DMS153 treated with DMSO at 0.1 percent for 48 hours (cell line): ENCODE data around the gene TMEM63C.

Experiments used
- DNase-seq: peaks from one replicate; lab custom pipeline; 2025; ENCODE audit not compliant: unreplicated experiment; lab: John Stamatoyannopoulos, UW

TMEM63C gene

DNA sequence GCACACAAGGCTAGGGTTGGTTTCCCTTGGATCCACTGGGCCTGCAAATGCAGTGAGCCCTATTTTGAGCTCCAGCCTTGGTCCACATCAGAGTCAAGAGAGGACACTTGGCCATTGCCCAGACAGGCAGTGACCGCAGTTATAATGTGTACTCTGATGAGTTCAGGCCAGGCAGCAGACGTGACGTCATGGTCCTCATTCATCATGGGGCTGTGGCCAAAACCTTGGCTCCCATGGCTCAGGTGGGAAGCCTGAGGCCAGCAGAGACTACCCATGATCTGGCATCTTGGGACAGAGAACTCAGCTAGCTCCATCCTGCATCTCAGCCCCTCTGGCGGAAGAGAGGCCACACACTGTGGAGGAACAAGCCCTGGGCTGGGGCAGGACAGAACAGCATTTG lies 16.4 kb downstream of the TMEM63C start:
- no peak for DNase-seq

DNA sequence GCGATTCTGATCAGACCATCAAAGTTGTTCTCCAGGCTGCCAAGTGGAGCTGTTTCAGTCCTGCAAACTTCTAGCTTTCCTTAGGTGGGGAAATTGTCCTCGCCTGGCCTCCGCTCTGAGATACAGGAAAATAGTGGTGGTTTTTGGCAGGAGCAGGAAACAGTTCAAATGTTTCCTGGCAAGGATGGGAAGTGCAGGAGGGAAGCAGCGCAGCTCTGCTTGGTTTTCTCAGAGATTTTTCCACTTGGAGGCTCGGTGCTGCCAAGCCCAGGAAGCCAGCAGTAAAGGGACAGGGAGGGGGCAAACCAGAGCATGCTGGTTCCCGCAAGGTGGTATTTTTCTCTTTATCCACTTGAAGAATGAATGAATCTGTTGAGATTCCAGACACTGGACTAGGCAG lies 17.0 kb downstream of the TMEM63C start:
- no peak for DNase-seq

DNA sequence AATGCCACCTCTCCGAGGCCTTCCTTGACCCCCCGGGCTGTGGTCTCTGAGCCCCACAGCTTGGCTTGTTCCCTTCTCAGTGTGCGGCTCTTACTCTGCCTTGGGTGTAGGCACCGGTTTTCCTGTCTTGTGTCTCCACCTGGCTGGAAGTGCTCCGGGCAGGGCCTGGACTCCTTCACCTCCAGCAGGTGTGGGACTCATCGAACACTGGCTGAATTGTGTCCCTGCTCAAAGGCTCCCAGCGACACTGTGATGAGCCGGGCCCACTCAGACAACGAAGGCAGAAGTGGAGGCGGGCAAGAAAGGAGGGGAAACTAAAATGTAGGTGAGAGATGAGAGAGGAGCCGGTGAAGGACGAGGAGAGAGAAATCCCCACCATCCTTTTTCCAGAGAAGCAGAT lies 18.0 kb downstream of the TMEM63C start:
- no peak for DNase-seq

DNA sequence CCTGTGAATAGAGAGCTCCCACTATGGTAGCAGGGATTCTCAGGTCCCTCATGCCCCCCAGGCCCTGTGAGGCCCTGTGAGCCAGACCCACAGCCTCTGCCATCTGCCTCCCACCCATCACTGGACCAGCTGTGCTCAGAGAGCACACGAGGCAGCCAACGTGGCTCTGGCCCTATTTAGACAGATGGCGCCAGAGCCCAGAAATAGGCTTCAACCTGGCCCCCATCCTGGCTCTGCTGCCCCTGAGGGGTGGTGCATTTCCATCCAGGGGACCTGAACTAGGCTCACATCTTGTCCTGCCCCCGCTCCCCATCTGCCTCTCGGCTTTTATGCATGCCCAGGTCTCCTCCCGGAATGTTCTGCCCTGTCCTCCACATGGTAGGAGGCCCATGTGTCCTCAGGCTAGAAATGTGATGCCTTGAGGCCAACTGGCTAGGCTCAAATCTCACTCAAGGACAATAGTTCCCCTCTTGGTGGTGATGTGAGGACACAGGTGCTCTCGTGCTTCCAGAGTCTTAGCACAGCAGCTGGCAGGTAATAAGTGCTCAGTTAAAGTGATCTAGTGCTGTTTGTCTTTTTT lies 18.9 kb downstream of the TMEM63C start:
- DNase-seq: no peak

DNA sequence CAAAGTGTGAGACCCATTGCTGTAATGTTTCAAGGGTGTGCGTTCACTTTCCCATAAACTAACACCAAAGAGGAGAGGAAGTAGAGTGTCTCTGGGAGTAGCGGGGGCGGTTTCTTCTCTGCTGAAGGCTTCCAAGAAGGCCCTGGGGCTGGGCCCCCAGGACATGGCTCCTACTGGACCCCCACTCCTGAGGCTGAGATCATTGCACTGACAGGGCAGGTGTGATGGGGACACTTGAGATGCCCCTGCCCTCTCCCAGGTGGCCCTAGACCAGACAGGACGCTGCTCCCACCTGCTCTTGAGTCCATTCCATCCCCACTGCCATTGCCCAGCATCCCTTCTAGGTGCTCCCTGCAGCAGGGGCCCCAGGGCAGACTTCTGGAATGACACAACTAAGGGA lies 20.1 kb downstream of the TMEM63C start:
- DNase-seq: no peak

DNA sequence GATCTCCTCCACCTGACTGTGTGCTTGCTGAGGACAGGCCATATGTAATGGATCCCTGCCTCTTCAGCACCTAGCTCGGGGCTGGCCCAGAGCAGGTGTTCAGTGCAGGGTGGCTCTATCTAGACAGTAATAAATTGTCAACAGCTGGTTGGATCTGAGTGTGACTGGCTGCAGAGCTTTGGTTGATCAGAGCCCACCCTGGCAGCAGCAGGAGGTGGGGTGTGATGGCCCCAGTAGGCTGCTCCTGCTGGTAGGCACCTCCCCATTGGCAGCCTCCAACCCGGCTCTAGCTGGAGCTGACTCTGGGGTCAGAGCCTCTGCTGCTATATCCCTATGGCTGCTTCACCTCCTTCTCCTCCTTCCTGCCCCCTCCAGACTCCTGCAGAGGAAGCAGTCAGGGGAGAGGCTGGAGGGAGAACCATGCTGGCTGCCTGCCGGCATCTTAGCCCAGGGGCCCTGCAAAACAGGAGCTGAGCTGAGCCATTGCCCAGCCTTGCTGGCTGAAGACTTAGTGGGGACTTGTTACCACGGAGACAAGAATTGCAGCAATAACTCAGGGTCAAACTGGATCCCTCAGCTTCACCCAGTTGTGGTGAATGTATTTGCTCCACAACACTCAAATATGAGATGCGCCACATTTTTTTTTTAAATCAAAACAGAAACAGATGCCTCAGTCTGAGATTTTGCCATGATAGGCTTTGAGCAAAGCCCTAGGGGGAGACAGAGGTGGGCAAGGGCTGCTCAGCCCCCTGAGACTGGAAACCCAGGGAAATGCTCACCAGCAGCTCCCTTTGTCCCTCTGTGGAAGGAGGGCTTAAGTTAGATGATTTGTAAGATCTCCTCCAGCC lies 22.2 kb downstream of the TMEM63C start:
- DNase-seq: peak; percentile 68

DNA sequence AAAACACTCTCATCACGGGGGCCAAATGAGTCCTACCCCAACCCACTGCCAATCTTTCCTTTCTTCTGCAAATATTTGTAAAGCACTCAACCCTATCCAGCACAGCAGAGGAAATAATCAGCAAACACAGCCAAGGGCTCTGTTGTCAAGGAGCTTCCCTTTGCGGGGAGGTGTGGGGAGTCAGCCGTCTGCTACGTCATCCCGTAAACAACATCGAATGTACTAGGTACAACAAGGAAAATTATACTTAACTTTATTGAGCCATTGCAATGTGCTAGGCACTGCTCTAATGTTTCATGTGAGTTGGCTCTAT lies 22.8 kb downstream of the TMEM63C start:
- peak; percentile 95 for DNase-seq

DNA sequence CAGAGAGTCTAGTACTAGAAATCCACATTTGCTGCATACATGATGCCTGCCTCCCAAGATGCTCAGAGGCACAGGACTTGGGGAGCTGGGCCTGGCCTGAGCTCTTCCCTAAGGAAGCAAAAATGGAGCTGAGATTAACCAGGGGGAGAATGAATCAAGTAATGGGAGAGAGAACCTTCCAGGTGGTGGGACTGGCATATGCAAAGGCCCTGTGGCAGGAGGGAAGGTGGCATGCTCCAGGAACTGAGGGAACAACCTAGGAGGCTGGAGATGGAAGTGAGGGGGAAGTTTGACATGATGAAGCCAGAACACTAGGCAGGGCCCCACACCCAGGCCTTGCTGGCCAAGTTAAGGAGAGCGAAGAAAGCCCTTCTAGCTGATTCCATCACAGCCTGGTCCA lies 23.3 kb downstream of the TMEM63C start:
- DNase-seq: no peak

DNA sequence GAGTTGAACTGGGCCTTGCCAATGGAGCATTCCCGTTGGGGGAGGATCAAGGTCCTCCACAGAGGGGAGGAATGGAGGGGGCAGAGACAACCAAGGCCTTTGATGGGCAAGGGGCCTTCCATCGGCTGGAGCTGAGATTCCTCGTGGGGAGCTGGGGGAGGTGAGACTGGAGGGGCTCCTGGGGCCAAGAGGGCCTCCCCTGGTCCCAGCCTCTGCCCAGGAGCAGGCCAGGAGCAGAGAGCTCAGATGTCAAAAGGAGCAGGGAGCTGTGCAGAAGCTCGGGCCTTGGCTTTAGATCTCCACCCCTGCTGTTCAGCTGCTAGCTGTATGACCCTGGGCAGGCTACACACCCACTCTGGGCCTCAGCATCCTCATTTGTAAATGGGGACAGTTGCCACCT lies 24.0 kb downstream of the TMEM63C start:
- no peak for DNase-seq

DNA sequence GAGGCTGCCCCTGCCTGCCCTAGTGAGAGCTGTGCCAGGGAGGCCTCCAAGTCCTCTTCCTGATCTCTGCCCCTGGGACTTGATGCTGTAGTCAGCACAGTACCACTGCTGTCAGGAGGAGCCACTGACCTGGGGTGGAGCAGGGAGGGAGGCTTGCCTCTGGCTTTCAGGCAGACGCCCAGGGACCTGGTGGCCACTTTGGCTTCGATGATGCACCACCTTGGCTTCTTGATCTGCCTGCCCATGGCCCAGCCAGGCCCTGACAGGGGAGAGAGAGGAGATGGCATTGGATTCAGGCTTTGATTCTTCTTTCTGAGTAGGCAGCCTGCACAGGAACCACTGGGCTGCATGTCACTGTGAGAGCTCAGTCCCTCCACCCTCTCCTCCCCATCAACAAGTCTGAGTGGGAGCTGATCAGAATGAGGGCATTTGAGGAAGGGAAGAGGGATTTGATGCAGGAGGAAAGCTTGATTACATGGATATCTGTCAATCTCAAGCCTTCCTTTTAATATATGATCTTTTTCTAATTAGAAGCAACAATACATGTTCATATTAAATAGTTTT lies 24.7 kb downstream of the TMEM63C start:
- DNase-seq: peak; percentile 39

DNA sequence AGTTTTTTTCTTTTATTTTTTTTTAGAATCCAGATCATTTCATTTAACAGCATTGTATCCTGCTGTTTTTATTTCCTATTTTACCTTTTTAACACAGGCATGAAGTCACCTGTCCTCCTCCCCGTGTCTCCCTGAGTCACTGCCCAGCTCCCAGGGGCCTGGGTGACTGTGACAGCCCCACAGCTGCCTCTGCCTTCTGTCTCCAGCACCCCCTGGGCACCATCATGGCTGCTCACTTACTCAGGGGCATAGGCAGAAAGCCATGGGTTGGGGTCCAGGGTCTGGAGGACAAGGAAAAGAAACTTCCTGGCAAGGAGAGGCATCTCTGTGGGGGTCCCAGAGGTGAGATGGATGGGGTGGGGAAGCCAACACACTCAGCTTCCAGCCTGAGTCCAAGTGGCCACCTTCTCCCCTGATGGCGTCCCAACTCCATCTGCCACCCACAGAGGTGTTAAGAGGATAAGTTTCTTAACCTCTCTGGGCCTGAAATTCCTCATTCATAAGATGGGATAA lies 25.3 kb downstream of the TMEM63C start:
- DNase-seq: peak; percentile 18

DNA sequence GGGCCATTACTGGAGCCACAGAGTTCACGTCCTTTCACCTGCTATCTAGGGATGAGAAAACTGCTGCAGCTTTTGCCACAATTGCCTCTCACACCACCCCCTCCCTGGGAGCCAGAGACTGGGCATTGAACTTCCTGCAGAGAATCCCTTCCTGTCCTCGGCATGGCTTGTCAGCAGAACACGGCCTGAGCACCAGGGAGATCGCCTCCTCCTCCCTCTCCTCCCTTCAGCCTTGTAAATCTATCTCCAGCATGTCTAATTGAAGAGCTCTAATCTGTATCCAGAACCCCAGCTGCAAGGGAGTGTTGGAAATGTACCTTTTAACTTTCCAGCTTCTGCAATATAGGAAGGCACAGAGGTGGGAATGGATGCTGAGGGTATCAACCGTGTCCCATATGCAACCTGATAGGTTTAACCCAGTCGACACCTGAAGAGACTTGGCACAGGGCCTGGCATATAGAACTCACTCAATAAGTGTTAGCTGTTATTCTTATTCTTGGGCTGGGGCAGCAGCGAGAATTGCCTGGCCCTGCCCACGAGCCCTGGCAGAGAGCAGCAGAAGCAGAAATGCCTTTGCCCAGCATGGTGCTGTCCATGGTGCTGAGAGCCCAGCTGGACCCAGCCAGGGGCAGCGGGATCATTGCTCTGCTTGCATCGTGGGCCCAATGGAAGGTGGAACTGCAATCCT lies 26.8 kb downstream of the TMEM63C start:
- DNase-seq: peak; percentile 29

DNA sequence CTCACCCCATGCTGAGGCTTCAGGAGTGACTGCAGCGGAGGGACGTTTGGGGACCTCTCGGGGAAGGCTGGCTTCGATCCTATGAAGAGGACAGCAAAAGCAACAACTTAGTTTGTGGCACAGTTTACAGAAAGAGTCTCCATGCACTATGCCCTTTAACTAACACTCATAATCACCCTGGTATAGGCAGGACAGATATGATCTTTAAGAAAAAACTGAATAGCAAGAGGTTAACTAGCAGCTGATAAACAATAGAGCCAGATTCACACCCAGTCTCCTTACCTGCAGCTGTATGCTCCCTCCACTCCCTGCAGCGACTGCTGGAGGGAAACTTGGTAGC lies 27.4 kb downstream of the TMEM63C start:
- DNase-seq: no peak

DNA sequence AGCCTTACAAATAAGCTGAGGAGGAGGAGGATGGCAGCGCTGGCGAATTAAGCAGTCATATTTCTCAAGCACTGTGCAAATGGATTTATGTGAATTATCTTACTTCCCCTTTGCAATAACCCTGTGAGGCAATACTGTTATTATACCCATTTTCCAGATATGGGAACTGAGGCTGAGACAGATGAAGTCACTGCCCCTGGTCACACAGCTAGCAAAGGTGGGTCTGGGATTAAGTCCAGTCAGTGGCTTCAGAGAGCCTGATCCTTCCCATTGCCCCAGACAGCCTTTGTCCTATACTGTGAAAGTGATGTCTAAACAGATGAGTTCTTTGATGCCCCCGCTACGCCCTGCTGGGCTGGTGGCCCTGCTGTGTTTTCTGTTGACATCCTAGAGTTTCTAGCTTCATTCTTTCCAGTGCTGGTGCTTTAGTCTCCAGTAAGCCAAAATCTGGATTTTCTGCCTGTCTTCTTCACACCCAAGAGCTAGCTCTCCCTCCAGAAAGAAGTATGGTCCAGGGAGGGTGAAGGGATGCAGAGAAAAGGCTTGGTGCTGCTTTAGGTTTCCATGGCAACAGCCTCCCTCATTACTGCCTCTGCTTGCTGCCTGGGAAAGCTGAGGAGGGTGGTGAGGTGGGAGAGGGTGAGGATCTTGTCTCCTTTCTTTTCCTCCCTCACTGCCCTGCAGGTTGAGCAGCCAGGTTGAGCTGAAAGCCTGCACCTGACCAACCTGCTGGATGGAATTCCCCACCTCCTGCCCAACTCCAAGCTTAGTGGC lies 30.7 kb downstream of the TMEM63C start:
- DNase-seq: no peak

DNA sequence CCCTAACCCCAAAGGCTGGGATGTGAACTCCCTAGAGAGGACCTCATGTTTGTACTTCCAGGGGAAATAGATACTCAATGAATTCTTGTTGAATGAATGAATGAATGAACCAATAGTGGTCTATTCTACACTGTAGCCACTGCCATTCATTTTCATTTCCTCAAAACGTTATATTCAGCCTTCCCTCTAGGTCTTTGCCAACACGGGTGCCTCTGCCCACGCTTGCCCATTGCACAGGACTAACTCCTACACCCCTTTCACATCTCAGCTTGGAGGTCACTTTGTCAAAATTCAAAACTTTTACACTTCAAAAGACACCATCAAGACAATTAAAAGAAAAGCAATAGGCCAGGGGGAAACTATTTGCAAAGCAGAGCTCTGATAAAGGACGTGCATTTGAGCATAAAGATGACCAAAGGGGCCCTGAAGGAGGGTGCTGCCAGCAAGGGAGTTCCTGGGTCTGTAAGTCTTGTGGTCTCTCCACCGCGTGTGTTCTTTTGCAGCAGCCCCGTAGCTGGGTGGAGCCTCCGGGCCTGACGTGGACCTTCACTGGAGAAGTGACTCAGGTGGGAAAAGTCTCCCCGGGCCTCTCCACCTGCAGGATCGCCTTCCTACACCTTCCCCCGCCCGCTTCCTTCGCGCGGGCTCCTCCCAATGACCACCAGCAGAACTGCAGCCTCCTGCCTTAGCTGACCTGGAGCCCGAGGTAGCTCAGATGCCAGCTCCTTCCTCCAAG lies 31.5 kb downstream of the TMEM63C start:
- DNase-seq: peak; percentile 74

DNA sequence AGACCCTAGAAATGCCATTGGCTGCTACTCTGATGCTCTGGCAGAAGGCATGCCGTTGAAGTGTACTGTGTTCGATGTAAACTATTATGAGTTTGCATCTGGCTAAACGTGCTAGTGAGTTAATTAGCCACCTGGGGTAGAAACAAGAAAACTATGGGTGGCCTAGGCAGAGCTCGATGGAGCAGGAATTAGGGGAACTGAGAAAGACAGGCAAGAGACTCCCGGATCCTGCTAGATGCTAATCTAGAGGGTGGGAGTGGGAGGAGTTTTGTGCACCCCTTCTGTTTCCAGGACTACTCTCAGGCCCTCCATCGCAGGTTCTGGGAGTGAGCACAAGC lies 32.0 kb downstream of the TMEM63C start:
- no peak for DNase-seq

DNA sequence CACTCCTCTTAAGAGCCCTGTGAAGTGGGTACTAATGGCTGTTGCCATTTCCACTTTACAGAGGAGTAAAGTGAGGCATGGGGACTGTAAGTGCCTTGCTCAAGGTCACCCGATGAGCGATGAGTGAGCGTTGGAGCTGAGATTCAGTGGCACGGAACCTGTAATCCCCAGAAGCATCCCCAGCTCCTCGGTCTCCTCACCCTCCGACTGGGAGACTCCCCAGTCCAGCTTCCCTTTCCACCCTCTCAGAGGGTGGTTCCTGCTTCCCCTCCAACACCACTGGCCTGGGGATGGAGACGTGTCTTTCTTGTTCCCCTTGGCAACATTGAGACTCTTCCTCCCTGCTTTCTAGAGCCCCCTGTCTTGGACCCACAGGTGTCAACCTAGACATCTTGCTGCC lies 32.6 kb downstream of the TMEM63C start:
- DNase-seq: no peak

DNA sequence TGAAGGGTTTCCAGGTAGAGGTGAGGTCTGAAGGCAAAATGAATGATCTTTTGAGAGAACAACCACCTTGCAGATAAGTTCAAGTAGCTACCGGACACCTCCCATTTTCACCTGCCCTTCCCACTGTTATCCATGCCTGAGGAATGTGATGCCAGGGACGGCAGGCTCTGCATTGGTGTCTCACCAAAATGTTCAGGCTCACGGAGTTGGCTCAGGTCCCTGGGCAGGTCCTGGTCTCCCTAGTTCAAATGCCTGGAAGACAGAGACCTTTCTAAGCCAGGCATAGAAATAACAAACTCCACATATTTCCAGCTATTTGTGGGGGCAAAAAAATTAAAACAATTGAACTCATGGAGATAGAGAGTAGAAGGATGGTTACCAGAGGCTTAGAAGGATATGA lies 36.0 kb downstream of the TMEM63C start:
- no peak for DNase-seq

DNA sequence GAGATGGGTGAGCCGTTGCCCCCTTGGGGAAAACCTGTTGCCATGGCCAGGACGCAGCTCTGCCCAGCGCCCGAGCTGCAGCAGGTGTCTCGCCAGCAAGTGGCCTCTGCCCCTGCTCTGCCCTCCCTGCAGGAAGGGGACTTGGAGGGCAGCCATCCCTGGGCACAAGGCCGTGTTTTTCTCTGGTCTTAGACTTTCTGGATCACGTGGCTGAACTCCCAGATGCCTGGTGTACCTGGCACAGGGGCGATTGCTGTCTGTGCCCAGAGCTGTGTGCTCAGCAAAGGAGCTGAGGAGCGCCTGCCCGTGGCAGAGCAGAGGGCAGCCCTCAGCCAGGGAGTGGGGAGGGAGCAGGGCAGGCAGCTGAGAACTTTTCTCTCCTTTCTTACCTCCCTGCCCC lies 38.0 kb downstream of the TMEM63C start:
- no peak for DNase-seq

DNA sequence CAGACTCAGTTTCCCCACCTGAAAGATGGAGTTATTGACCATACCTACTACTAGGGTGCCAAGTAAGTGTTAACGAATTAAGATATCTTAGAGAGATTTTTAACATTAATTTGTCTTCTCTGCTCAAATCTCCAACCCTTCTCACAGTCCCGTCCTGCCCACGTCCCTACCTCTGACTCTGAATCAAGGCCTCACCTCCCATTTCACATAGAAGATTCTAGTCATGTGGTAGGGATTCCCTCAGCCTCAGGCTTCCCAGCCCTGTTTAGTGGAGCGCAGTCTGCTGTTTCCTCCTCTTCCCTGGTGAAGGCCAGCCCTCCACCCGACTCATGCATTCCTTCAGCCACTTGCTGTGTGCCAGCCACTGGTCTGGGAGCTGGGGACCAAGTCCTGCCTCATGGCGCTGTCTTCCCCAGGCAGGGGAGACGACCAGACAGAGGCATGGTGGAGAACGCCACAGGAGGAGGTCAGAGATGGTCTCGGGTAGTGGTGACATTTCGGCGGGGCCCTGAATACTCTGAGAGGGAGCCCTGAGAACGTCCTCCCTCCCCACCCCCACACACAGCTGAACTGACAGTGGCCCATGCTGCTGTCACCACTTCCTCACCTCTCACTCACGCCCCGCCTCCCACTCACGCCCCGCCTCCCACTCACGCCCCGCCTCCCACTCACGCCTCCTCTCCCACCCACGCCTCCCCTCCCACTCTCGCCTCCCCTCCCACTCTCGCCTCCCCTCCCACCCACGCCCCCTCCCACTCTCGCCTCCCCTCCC lies 38.8 kb downstream of the TMEM63C start:
- no peak for DNase-seq
